T-helper 1 cell treated with Interleukin-12 subunit alpha and Interleukin-12 subunit beta and Interleukin-4 antibody, amounts not matched to agents 30 μg/mL and 1 μg/mL, for 36 hours (primary cell): Measurements from ENCODE around the gene IGFBP6.

Source experiments
- H3K27ac Mint-ChIP-seq: one replicate; pipeline ENCODE4 v1.8.0; 2021; ENCODE audit warnings: mild to moderate bottlenecking, mixed read lengths
- H3K27me3 Mint-ChIP-seq: one replicate; pipeline ENCODE4 v1.8.0; 2021; ENCODE audit warnings: low read depth, mixed read lengths
- H3K36me3 Mint-ChIP-seq: one replicate; pipeline ENCODE4 v1.8.0; 2021; ENCODE audit warnings: low read depth, mixed read lengths
- H3K4me1 Mint-ChIP-seq: one replicate; pipeline ENCODE4 v1.8.0; 2021; ENCODE audit warnings: low read depth, mixed read lengths
- H3K4me3 Mint-ChIP-seq: one replicate; pipeline ENCODE4 v1.8.0; 2021; ENCODE audit warnings: mild to moderate bottlenecking, moderate library complexity, mixed read lengths
- H3K9me3 Mint-ChIP-seq: one replicate; pipeline ENCODE4 v1.8.0; 2021; ENCODE audit warnings: mixed read lengths

Gene IGFBP6

GRCh38 chr12:53063708-53064612 is 33.5 kb upstream of the IGFBP6 start:
- Mint-ChIP-seq H3K27ac (no peak overlapping the region), H3K36me3 (peaks cover 12% of the 10 kb centered on the region), H3K27me3 (no peaks in the 10 kb centered on the region), H3K9me3 (no peaks in the 10 kb centered on the region), H3K4me3 (no peak overlapping the region), H3K4me1 (peaks cover 4% of the 10 kb centered on the region)

- no peak overlapping the region for H3K4me3 Mint-ChIP-seq
- no peak overlapping the region for H3K27ac Mint-ChIP-seq
Measured at GRCh38 chr12:53064613-53065436, 32.6 kb upstream of the IGFBP6 start.

GRCh38 chr12:53065470-53065869 is 32.0 kb upstream of the IGFBP6 start:
- Mint-ChIP-seq H3K27me3 (no peaks in the 10 kb centered on the region), H3K27ac (no peak overlapping the region), H3K36me3 (peaks cover 12% of the 10 kb centered on the region), H3K4me3 (no peak overlapping the region), H3K4me1 (peaks cover 4% of the 10 kb centered on the region), H3K9me3 (no peaks in the 10 kb centered on the region)

More at GRCh38 chr12:53064613-53065436, 32.6 kb upstream of the IGFBP6 start:
- peaks cover 12% of the 10 kb centered on the region for H3K36me3 Mint-ChIP-seq
- no peaks in the 10 kb centered on the region for H3K9me3 Mint-ChIP-seq
- peaks cover 4% of the 10 kb centered on the region for H3K4me1 Mint-ChIP-seq
- no peaks in the 10 kb centered on the region for H3K27me3 Mint-ChIP-seq

DNA sequence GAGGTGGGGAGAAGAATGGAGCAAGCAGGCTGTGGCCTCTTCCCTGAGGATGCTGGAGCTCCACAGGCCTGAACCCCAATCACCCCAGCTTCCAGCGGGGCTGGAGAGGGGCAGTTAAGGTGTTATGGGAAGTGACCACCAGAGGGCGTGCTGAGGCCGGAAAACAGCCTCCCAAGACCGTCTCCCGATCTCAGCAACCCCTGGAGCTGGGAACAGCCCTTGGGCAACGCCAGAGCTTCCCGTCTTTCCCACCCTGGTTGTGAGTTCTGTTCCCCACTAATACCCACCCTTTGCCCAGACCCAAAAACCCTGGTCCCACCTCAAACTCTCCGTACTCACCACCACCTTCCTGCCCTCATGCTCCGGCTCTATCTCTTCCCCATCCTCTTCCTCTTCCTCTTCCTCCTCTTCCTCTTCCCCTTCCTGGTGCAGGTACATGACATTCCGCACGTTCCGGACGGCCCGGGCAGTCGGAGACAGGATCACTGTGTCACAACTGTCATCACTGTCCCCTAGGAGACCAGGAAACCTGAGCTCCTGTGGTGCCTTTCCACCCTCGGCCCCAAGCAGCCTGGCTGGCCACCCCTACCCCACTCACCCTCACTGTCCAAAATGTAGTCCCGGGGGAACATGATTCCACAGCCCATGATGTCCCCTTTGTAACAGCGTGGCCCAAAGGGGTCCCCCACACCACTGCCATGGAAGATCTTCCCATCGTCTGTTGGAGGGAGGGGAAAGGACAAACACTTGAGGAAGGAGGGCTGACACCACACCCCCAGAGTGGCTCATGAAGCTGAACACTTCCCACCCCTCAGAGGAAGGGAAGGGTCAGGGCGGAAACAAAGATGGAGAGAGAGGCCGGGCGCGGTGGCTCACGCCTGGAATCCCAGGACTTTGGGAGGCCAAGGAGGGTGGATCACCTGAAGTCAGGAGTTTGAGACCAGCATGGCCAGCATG is 31.2 kb upstream of the IGFBP6 start:
- H3K9me3 Mint-ChIP-seq: no peaks in the 10 kb centered on the region
- H3K27me3 Mint-ChIP-seq: no peaks in the 10 kb centered on the region
- H3K4me1 Mint-ChIP-seq: peaks cover 4% of the 10 kb centered on the region
- peak overlapping the region; percentile 23 for H3K27ac Mint-ChIP-seq
- H3K36me3 Mint-ChIP-seq: peaks cover 15% of the 10 kb centered on the region
- H3K4me3 Mint-ChIP-seq: no peak overlapping the region

- Mint-ChIP-seq H3K9me3 (no peaks in the 10 kb centered on the region), H3K4me1 (peaks cover 4% of the 10 kb centered on the region), H3K4me3 (no peak overlapping the region), H3K27me3 (no peaks in the 10 kb centered on the region), H3K27ac (no peak overlapping the region), H3K36me3 (peaks cover 21% of the 10 kb centered on the region)
Measured at GRCh38 chr12:53067074-53067992, 30.1 kb upstream of the IGFBP6 start.

DNA sequence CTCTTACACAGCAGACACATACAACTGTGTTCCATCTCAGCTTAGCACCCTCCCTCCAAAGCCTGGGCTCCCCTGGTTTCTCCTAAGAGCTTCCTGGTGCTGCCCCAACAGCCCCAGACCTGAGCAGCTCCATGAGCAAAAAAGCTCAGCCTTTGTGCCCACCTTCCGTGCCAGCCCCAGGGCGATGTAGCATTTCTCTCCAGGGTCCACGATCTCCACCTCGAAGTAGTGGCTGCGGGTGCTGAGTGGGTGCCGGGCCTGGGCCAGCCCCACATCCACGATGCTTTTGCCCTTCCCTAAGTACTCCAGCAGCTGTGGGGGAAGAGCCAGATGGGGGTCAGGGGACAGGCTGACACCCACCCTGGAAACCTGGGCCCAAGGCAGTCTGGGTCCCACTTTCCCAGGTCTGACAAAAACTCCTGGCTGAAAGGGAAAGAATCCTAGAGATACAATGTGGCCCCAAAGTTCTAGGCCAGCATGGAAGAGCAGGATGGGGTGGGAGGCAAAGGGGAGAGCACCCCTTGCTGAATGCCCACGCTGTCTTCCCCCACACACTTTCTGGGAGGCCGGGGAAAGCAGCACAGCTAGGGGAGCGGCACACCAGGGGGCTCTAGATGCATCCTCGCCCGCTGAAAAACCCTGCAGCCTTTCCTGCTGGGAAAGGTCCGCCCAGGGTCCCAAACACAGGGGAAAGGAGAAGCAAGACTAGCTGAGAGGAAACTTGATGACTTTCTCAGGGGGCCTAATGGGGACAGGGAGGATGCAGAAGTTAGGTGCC is 29.3 kb upstream of the IGFBP6 start:
- Mint-ChIP-seq H3K4me3 (no peak overlapping the region), H3K36me3 (peaks cover 28% of the 10 kb centered on the region), H3K27me3 (no peaks in the 10 kb centered on the region), H3K27ac (no peak overlapping the region), H3K9me3 (no peaks in the 10 kb centered on the region), H3K4me1 (peaks cover 4% of the 10 kb centered on the region)

DNA sequence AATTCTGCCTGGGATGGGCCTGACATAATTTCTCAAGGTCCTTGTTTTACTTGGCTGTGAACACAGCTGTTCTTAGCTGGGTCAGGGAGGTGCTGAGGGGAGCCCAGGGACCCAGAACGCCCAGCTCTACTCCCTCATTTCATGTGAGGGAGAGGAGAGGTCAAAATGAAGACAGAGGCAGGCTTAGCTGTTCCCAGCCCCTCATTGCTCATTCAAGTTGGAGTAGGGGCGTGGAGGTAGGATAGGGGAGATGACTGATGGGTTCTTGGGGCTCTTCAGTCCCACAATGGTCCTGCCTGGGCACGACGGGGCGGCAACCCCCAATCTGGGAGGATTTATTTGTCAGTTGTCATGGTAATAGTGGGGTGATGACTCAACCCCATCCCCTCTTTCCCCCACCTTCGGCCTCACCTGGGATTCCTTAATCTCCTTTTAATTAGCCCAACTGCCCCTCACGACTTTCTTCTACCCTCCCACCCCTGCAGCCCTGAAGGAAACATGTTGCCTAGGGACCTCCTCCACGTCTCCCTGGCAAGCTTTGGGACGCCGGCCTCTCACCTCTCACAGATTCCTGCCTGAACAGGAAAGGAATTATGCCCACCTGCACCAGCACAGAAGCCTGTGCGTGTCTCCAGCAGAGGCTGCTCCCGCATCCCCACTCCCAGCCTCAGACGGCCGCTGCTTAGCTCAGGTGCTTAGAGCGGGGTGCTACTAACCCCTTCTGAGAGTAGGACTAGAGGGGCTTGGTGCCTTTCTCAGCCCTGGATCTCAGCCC is 28.5 kb upstream of the IGFBP6 start:
- no peak overlapping the region for H3K4me3 Mint-ChIP-seq
- H3K36me3 Mint-ChIP-seq: peaks cover 28% of the 10 kb centered on the region
- H3K9me3 Mint-ChIP-seq: no peaks in the 10 kb centered on the region
- no peak overlapping the region for H3K27ac Mint-ChIP-seq
- peaks cover 4% of the 10 kb centered on the region for H3K4me1 Mint-ChIP-seq
- H3K27me3 Mint-ChIP-seq: no peaks in the 10 kb centered on the region

DNA sequence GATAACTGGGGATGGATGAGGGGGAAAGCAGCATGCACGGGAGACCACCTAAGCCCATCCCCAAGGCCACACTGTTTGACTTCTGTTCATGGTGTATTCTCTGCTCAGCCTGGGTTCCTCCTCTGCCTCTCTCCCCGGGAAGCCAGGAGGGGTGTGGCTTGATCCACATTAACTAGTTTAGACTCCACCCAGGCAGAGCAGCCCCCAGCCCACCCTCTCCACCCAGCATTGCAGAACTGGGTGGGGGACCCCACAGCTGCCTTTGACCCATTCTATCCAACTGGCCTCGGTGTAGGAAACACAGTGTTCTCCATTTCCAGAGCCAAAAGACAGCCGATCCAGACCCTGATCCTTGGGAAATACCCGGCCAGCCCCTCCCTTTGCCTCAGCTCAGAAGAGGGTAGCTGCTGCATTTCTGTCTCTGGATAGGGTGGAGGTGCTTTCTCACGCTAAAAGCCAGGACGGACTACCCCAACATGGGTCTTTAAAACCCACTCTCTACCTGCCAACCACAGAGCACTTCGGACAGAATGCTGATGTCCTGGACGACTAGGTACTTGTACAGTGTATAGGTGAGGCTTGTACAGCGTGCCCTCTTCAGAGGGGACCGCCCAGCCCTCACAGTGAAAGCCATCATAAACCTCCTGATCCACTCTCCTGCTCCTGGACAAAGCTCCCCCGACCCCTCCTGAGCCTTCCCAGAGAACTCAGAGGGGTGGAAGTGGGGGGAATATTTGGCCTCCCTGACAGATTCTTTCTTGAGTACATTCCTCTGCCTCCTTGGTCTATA is 27.7 kb upstream of the IGFBP6 start:
- peaks cover 4% of the 10 kb centered on the region for H3K4me1 Mint-ChIP-seq
- H3K4me3 Mint-ChIP-seq: no peak overlapping the region
- H3K9me3 Mint-ChIP-seq: no peaks in the 10 kb centered on the region
- H3K27me3 Mint-ChIP-seq: no peaks in the 10 kb centered on the region
- H3K36me3 Mint-ChIP-seq: peaks cover 32% of the 10 kb centered on the region
- H3K27ac Mint-ChIP-seq: no peak overlapping the region

DNA sequence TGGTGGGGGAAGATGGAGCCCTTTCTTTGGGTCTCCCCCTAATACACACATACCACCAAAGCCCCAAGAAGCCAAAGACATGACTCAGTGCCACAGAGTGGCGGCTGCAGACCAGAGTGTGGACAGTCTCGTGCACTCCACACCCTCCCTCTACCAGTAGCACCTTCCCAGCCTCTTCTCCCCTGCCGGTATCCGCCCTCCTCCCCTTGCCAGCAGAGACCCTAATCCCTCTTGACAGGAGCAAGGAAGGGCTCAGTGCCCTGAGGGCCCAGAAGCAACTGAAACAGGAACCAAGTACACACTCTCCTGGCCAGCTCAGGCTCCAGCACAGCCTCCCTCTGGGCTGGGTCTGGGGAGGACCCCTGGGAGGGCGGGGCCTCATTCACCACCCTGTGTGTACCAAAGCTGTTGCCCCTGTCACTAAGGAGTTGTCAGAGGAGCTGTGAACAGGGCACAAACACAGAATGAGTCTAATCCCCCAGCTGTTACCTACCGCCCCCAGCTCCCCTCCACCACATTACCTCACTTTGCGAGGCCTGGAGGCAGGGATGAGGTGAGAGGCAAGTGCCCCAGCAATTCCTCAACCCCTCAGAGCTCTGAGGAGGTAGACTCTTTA is 26.5 kb upstream of the IGFBP6 start:
- Mint-ChIP-seq H3K27ac (no peak overlapping the region), H3K27me3 (no peaks in the 10 kb centered on the region), H3K36me3 (peaks cover 33% of the 10 kb centered on the region), H3K4me1 (peaks cover 3% of the 10 kb centered on the region), H3K4me3 (no peak overlapping the region), H3K9me3 (no peaks in the 10 kb centered on the region)

DNA sequence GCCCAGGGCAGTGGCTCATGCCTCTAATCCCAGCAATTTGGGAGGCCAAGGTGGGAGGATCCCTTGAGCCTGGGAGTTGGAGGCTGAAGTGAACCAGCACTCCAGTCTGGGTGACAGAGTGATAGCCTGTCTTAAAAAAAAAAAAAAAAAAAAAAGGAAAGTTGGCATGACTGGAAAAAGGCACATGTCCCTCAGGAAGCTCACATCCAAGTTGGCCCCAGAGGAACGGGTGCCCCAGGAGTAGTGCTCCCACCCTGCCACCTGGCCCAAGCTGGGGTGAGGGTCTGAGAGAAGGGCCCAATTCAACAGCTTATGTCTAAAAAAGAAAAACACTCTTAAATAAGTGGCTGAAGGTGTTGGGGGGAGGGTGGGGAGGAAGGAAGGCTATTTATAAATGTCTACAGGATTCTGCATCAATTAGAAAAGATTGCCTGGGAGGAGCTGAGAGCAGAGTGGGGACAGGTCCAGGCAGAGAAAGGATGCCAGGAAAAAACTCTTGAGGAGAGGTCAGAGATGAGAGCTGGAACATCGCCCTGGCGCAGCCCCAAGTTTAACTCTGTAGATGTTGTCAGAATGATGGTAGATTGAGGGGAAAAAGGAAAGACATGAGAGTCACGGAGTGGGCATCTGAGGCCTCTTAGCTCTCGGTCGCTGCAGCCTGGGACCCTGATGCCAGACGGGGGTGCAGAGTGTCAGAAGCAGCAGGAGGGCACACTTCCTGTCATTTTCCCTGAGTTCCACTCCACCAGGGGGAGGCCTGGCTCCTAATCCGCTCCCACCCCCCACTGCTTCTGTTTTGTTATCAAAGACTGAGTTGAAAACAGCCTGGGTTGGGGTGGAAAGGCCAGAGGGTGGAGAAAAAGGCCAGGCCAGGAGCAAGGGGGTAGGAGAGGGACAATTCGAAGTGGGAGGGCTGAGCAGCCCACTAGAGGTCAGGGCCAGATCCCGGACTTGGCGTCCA is 25.6 kb upstream of the IGFBP6 start:
- H3K4me1 Mint-ChIP-seq: peaks cover under 1% of the 10 kb centered on the region
- no peaks in the 10 kb centered on the region for H3K27me3 Mint-ChIP-seq
- no peak overlapping the region for H3K4me3 Mint-ChIP-seq
- H3K9me3 Mint-ChIP-seq: no peaks in the 10 kb centered on the region
- peaks cover 39% of the 10 kb centered on the region for H3K36me3 Mint-ChIP-seq
- no peak overlapping the region for H3K27ac Mint-ChIP-seq
